SK-N-SH treated with all-trans-retinoic acid at 6 μM for 48 hours (cell line): ENCODE data around the gene CATSPER3.

ENCODE experiments used
- ATAC-seq: fragments of 200-7000 bp; cut with Tn5 transposase; 3 replicates; pipeline ENCODE4 v1.9.1; 2020; ENCODE audit warnings: mild to moderate bottlenecking, moderate library complexity
- ARNTL ChIP-seq: fragments of 450-650 bp; formaldehyde crosslinking; IDR thresholded peaks from 2 replicates; pipeline ENCODE4 v1.5.0; 2020; ENCODE audit warnings: low read depth, mild to moderate bottlenecking, moderate library complexity, borderline replicate concordance
- BACH2 ChIP-seq: fragments of 250-450 bp; sonication (Bioruptor Pico); IDR thresholded peaks from 2 replicates; pipeline ENCODE4 v1.9.0; 2021; ENCODE audit warnings: mild to moderate bottlenecking, borderline replicate concordance
- CREB5 ChIP-seq: fragments of 250-450 bp; sonication (Bioruptor Pico); IDR thresholded peaks from 2 replicates; pipeline ENCODE4 v1.5.1; 2020; ENCODE audit warnings: low read depth, mild to moderate bottlenecking, moderate library complexity
- CSDC2 ChIP-seq: fragments of 250-450 bp; sonication (Bioruptor Pico); IDR thresholded peaks from 2 replicates; pipeline ENCODE4 v1.5.0; 2020; ENCODE audit warnings: mild to moderate bottlenecking, moderate library complexity
- CSRNP3 ChIP-seq: fragments of 250-450 bp; sonication (Bioruptor Pico); IDR thresholded peaks from 2 replicates; pipeline ENCODE4 v1.5.1; 2021; ENCODE audit warnings: mild to moderate bottlenecking, moderate library complexity
- ESRRG ChIP-seq: fragments of 250-450 bp; sonication (Bioruptor Pico); IDR thresholded peaks from 2 replicates; pipeline ENCODE4 v1.6.1; 2021; ENCODE audit warnings: mild to moderate bottlenecking
- GLIS3 ChIP-seq: fragments of 250-450 bp; sonication (Bioruptor Pico); IDR thresholded peaks from 2 replicates; pipeline ENCODE4 v1.5.0; 2020; ENCODE audit warnings: mild to moderate bottlenecking, moderate library complexity
- ISL1 ChIP-seq: fragments of 250-450 bp; sonication (Bioruptor Pico); IDR thresholded peaks from 2 replicates; pipeline ENCODE4 v2.1.2; 2022; ENCODE audit warnings: mild to moderate bottlenecking, moderate library complexity
- OSR1 ChIP-seq: fragments of 250-450 bp; sonication (Bioruptor Pico); IDR thresholded peaks from 2 replicates; pipeline ENCODE4 v1.8.0; 2022; ENCODE audit warnings: moderate library complexity, mild to moderate bottlenecking, inconsistent platforms
- PATZ1 ChIP-seq: fragments of 250-450 bp; sonication (Bioruptor Pico); IDR thresholded peaks from 2 replicates; pipeline ENCODE4 v1.8.0; 2020; ENCODE audit warnings: mild to moderate bottlenecking, moderate library complexity, borderline replicate concordance
- POU6F1 ChIP-seq: fragments of 250-450 bp; sonication (Bioruptor Pico); IDR thresholded peaks from 2 replicates; pipeline ENCODE4 v1.8.0; 2021; ENCODE audit warnings: low read depth, mild to moderate bottlenecking, moderate library complexity, borderline replicate concordance
- PPARA ChIP-seq: fragments of 250-450 bp; sonication (Bioruptor Pico); IDR thresholded peaks from 2 replicates; pipeline ENCODE4 v1.5.0; 2020; ENCODE audit warnings: mild to moderate bottlenecking, borderline replicate concordance
- RARB ChIP-seq: fragments of 250-450 bp; sonication (Bioruptor Pico); IDR thresholded peaks from 2 replicates; pipeline ENCODE4 v1.8.0; 2021; ENCODE audit warnings: mild to moderate bottlenecking, moderate library complexity
- SNAI2 ChIP-seq: fragments of 250-450 bp; sonication (Bioruptor Pico); IDR thresholded peaks from 2 replicates; pipeline ENCODE4 v1.5.0; 2020; ENCODE audit warnings: mild to moderate bottlenecking, moderate library complexity
- TCF4 ChIP-seq: fragments of 250-450 bp; sonication (Bioruptor Pico); IDR thresholded peaks from 2 replicates; pipeline ENCODE4 v1.8.0; 2021; ENCODE audit warnings: mild to moderate bottlenecking, moderate library complexity, borderline replicate concordance
- TOX ChIP-seq: fragments of 250-450 bp; sonication (Bioruptor Pico); IDR thresholded peaks from 2 replicates; pipeline ENCODE4 v1.8.0; 2021; ENCODE audit warnings: mild to moderate bottlenecking, moderate library complexity, borderline replicate concordance
- TSHZ2 ChIP-seq: fragments of 250-450 bp; sonication (Bioruptor Pico); IDR thresholded peaks from 2 replicates; pipeline ENCODE4 v1.5.0; 2020; ENCODE audit warnings: mild to moderate bottlenecking, moderate library complexity
- ZC3H10 ChIP-seq: fragments of 250-450 bp; sonication (Bioruptor Pico); IDR thresholded peaks from 2 replicates; pipeline ENCODE4 v1.5.1; 2021; ENCODE audit warnings: mild to moderate bottlenecking, moderate library complexity
- ZFP3 ChIP-seq: fragments of 250-450 bp; sonication (Bioruptor Pico); IDR thresholded peaks from 2 replicates; pipeline ENCODE4 v1.5.0; 2020; ENCODE audit warnings: mild to moderate bottlenecking, moderate library complexity
- ZNF565 ChIP-seq: fragments of 450-650 bp; formaldehyde crosslinking; conservative IDR thresholded peaks from 2 replicates; pipeline ENCODE4 v1.5.0; 2020; ENCODE audit warnings: low read depth, mild to moderate bottlenecking, moderate library complexity
- ZNF70 ChIP-seq: fragments of 450-650 bp; formaldehyde crosslinking; IDR thresholded peaks from 2 replicates; pipeline ENCODE4 v1.5.0; 2020; ENCODE audit warnings: mild to moderate bottlenecking, moderate library complexity
- ZNF8 ChIP-seq: fragments of 450-650 bp; formaldehyde crosslinking; IDR thresholded peaks from 2 replicates; pipeline ENCODE4 v1.5.0; 2020; ENCODE audit warnings: mild to moderate bottlenecking, moderate library complexity

Gene CATSPER3

GRCh38 chr5:134968055-134968454, 348 bp downstream of the CATSPER3 start (continued):
- TF ChIP-seq ZNF8: no peak
- TF ChIP-seq ARNTL: no peak
- TF ChIP-seq TSHZ2 (CRISPR knock-in tag): no peak
- no peak for TF ChIP-seq CSRNP3
- no peak for TF ChIP-seq ESRRG (CRISPR knock-in tag)

GRCh38 chr5:134969166-134969565, 1.5 kb downstream of the CATSPER3 start:
- no peak for TF ChIP-seq RARB
- no peak for TF ChIP-seq CREB5 (CRISPR knock-in tag)
- TF ChIP-seq ESRRG (CRISPR knock-in tag): no peak
- TF ChIP-seq PATZ1: no peak
- TF ChIP-seq ARNTL: no peak
- TF ChIP-seq PPARA (CRISPR knock-in tag): no peak
- no peak for ATAC-seq

- no peak for TF ChIP-seq ZC3H10 (CRISPR knock-in tag)
- TF ChIP-seq PPARA (CRISPR knock-in tag): no peak
- no peak for TF ChIP-seq TCF4 (CRISPR knock-in tag)
- TF ChIP-seq ZNF8: no peak
- TF ChIP-seq CREB5 (CRISPR knock-in tag): no peak
- no peak for TF ChIP-seq ZNF70 (CRISPR knock-in tag)
- no peak for TF ChIP-seq ZFP3 (CRISPR knock-in tag)
- no peak for TF ChIP-seq SNAI2 (CRISPR knock-in tag)
- no peak for TF ChIP-seq CSDC2
- no peak for TF ChIP-seq POU6F1 (CRISPR knock-in tag)
- no peak for TF ChIP-seq ARNTL
- no peak for TF ChIP-seq ZNF565 (CRISPR knock-in tag)
- TF ChIP-seq BACH2 (CRISPR knock-in tag): no peak
- TF ChIP-seq GLIS3 (CRISPR knock-in tag): no peak
- TF ChIP-seq OSR1: no peak
- TF ChIP-seq ISL1 (CRISPR knock-in tag): no peak
- no peak for TF ChIP-seq ESRRG (CRISPR knock-in tag)
- TF ChIP-seq TOX (CRISPR knock-in tag): no peak
- ATAC-seq: no peak
Observed at GRCh38 chr5:134975078-134975715, 7.5 kb downstream of the CATSPER3 start.
